Amniotic stem cell (primary cell): ENCODE measurements around the gene SCD5.

Experiments used
- DNase-seq: peaks from one replicate; lab custom pipeline; 2025; lab: John Stamatoyannopoulos, UW

The SCD5 gene

DNA sequence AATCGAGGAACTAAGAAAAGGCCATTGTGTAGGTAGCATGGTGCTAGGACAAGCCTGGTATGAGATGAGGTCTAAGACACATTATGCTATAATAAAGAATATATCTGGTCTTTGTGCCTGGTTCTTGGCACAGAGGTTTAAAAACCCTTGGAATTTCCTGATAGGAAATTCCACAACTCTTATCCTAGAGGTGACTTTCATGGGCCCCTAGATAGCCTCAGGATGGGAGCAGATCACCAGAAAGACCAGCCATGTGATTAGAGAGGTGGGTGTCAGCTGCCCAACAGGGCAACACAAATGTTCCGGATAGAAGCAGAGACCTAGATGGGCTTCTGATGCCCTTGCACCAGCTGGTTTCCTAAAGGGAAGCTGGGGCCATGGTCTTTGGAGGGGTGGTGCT is 107.2 kb downstream of the SCD5 start:
- DNase-seq = no peak

DNA sequence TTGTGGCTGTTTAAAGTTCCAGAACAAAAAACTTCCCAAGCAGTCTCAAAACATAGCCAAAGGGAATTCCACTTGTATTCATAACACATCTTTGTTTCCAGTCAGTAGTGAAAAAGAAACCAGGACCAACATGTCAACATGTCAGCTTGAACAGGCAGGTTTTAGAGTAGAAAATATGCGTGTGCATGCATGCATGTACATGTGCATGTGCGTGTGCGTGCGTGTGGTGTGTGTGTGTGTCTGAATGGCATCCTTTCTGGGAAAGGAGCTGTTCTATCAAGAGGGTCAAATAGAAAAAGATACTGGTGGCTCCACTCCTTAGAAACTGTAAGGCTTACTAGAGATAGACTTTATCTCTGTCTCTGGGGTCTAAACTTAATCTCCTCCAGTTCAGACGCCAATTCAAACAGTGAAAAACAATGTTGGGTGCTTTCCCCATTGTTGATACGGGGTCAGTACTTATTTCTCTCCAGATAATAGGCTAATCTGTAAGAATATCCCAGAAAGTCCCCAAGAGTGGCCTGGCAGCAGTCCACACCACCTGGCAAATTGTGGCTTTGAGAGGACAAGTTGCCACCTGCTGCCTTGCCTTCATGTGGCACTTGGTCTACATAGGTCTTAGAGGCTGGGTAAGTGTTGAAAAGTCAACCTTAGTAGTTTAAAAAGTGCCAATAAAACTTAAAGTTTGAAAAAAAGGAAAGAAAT is 110.4 kb downstream of the SCD5 start:
- DNase-seq = no peak

DNA sequence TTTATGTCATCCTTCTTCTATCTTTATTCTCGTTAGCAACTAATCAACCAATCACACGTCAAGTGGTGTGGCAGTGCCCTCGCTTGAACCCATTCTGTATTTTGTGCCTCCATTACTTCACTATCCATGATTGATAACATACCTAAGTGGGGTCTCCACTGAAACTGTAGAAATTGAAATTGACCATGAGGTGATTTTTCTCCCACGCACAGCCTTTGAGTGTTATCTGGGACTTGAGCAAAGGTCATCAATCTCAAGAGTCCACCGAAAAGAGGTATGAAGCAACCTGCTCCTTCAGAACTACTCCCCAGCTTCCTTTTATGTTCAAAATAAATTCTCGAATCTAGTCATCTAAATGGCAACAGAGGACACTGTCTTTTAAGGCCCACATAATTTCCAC is 111.1 kb downstream of the SCD5 start:
- DNase-seq = no peak

DNA sequence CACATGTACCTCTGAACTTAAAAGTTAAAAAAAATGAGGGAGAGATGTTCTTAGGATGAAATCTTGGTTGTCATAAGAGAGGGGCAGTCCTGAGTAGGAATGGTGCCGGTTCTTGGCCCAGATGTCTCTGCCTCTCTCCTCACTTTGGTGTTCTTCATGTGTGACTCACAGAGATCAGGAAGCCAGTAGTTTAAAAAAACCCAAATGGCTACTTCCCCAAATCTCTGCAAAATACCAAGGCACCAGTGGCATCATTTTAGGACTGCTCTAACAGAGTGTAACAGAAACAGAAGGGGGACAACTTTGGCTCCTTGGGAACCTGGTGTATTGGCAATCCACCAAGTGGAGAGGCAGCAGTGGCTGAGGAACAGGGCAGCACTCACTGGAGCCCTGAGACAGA is 116.8 kb downstream of the SCD5 start:
- no peak for DNase-seq

DNA sequence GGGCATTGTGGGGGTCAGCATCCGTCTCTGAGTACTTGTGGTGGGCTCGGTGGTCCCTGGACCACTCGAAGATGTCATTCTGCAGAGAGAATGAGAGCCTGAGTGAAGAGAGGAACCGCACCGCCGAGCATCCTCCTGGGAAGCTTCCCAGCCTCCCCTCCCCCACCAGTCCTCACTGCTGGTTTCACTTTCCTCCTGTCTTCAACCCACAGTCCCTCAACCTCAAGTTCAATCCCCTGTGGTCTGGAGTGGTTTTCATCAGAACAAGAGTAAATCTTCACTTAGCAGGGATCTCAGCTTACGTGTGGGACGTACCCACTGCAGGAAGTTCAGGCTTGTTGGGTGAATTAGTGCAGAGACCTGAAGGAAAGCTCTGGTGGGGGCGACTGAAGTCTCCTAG is 117.8 kb downstream of the SCD5 start:
- no peak for DNase-seq

DNA sequence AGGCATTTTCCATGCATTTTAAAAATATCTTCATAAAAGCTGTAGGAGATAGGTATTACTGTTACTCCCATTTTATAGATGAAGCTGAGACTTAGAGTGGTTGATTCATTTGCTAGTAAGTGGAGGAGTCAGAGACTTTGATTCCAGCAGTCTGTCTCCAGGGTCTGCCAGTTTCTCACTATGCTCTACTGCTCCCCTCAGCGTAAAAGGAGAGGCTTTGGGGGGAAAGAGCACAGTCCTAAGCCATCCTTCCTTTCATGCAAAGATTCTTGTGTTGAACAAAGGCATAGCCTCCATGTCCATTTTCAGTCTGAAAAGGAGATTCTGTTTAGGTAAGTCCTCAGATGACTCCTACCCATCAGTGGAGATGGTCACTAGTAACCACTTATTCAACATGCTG is 119.1 kb downstream of the SCD5 start:
- DNase-seq = no peak

DNA sequence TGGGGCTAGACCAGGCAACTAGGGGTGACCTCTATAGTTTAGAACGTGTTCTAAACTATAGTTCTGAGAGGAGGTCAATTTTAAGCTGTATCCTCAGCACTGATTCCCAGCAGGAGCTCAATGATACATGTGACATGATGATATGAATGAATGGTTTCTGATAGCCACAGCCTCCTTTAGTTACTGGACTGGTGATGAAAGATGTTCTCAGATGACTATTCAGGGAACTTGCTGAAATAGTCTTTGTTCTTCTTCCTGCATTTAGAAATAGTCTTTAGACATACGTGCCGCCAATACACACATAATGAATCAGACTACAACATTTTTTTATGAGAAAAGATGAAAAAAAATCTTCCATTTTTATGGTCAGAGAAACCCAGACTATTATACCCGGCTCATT is 120.5 kb downstream of the SCD5 start:
- no peak for DNase-seq

DNA sequence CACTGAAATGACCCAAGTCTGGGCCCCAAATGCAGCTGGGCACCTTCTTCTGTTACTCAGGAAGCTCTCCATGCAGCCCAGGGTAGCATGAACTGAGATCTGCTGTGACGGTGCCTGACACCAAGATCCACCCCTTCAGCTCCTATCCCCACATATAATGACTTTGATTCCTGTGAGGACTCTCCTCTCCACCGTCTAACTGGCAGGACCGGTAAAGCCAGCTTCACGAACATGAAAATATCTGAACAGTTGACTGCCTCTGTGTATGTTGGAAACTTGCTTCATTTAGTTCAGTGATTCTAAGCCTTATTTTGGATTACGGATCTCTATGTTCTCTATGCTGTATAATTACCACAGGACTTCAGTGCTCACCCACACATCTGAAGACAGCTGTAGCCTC is 121.3 kb downstream of the SCD5 start:
- DNase-seq = no peak

DNA sequence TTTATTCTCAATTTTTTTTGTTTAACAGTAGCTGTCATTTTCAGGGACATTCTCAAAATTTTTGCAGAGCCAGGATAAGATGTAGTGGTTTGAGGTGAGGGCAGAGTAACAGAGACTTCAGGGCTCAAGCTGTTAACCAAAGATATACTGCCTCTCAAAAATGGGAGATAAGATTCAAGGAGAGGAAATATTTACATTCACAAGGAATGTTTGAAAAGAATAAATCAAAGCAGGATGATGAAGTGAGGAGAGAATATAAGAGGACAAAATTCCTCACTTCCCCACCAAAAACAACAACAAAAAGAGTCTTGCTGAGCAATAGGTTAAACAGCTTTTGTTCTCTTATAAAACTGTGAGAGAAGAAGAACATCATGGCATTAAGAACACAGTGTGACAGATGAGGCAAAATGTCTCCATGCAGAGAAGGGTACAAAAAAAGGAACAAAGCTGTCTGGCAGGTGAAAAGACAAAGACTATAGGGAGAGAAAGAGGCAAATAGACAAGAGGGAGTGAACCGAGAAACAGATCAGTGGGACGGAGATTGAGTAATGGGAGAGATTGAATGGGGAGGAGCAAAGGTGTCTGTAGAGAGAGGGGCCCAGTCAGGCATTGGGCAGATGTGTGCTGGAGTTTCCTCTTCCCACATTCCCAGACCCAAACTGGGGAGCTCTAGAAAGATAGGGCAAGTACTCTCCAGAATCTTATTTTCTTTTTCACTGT is 130.7 kb downstream of the SCD5 start:
- no peak for DNase-seq

DNA sequence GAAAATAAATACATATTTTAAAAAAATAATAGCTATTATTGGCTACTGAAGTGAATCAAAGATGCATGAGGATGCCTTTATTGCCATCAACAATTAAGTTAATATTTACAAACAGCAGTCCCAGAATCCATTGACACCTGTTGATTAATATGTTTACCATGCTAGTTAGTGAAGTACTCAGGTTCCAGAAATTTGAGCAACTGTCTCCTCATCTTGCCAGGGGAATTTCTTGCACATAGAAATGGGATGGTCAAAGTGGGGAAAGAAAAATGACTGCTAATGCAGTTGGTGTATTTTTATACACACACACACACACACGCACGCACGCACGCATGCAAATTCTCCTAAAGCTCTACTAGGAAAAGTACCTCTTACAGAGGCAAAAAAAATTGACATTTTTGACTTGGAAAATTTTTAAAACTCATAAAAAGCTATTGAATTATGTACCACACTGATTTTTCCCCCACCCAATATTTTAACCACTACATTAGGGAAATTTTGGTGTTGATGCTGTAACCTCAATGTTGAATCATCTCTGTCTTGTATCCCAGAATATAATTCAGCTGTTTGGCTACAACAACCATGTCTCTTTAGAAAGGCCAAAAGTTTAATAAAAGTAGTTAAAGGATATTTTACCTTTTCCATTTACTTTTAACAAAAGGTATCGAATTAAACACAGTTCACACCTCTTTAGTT is 131.5 kb downstream of the SCD5 start:
- no peak for DNase-seq

DNA sequence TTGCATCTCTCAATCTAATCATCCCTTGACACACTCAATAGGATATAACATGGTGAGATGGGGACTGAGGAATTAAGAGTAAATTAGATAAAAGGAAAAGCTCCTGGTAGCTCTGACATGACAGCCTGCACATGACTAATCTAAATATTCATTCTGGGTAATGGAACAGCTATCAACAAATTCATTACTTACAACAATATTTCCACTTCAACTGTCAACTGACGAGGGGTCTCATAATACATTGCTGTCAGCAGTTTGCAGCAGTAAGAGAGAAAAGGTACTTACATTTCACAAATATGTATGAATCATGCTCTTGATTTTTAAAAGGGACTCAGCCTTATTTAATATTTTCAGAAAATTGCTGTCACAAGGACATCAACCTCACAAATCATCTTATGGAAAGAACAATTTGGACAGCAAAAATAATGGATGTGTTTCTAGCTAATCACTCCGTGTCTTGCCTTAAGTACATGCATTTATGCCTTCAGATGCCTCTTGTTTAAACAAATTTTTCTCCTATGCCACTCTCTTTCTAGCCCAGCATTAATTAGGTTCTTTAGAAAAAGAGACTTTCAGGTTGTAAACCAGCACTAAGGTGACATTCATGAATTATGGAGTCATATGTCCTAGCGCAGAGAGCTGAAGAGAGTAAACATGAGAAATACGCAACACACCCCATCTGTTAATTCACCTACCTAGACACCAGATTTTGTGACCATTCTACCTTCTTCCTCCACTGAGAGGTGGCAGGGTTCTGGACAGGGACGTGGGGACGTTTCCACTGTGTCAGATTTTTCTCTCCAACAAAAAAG is 137.2 kb downstream of the SCD5 start:
- no peak for DNase-seq

DNA sequence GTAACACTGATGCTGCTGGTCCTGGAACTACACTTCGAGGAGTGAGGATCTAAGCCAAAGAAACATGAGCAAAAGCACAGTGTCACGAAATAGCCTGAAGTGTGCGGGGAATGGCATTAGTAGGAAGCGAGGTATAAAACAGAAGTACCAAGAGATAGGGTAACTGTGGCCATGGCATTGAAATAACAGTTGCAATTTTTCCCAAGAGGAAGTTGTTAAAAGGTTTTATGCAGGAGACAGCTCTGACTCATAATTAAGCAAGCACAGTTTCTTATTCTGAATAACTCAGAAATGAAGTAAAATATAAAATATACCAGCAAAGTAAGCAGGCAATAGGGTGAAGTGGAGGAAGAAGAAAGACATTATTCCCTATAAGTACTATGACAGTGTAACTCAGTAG is 146.5 kb downstream of the SCD5 start:
- DNase-seq = peak; percentile 14

DNA sequence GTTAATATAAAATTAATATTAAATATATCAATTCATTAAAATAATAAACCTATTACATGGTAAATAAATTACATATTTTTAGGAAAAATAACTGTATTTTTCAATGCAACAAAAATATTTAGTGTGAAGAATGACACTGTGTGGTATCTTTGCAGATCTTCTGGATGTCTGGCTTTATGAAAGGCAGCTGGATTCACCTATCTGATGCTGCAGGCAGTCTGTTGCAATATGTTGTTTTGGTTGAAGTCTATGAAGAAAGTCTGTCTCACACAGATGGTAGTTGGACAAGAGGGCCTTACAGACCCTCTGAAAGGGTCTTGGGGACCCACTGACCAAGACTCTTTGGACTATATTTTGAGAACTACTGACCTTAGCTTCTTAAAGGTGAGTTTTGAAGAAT is 147.7 kb downstream of the SCD5 start:
- no peak for DNase-seq

DNA sequence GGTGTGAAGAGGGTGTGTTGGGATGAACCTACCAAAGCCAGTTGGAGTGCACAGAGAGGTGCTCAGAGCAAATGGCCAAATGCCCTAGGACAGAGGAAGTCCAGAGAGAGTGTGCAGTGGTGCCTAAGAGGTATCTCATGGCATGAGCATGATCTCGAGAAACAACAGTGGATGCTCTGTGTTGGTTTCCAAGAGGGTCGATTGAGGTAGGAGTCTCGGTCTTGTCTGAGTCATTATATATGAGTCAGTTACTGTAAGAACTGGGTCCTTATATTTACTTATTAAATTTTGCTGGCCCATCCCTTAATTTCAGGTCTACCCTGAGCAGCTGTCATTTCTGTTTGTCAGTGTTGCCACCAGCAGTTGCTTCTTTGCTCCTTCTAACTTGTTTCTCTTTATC is 150.2 kb downstream of the SCD5 start:
- DNase-seq = no peak

DNA sequence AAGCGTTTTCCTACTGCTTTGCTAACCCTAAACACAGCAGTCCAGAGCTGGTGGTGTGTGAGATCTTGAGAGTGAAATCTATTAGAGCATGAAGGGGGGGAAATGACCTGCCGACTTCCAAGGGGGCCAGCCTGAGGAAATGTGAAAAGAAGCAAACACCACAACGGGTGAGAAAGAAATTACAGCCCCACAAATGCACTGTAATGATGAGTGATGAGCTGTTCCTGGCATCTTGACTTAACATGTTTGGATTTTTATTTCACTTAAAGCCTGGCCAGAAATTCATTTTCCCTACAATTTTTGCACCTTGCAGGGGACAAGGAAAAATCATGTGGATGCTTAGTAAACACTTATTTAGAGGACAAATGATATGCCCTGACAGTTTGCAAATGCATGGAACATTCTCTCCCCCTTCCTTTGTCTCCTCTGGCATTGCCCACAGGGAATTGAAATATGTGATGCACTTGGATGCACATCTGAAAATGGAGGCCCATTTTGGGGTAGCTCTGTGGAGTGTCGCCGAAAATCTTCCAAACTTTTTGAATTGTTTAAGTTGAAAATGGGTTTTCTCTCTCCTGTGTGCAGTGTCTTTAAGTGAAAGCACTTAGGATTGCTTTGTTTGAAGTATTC is 152.5 kb downstream of the SCD5 start:
- no peak for DNase-seq

DNA sequence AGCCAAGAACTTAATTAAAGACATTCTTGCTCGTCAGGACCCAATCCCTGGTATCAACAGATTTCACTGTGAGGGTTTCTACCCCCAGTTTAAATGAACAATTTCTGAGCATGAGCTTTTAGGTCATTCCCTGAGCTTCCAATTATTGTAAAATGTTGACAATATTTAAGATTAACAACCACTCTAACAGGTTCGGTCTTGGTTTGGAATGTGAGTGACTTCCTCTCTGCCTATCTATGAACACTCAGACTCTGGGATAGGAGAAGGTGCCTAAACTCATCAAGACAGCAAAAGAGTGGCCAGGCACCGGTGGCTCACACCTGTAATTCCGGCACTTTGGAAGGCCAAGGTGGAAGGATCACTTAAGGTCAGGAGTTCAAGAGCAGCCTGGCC is 153.9 kb downstream of the SCD5 start:
- DNase-seq = no peak

DNA sequence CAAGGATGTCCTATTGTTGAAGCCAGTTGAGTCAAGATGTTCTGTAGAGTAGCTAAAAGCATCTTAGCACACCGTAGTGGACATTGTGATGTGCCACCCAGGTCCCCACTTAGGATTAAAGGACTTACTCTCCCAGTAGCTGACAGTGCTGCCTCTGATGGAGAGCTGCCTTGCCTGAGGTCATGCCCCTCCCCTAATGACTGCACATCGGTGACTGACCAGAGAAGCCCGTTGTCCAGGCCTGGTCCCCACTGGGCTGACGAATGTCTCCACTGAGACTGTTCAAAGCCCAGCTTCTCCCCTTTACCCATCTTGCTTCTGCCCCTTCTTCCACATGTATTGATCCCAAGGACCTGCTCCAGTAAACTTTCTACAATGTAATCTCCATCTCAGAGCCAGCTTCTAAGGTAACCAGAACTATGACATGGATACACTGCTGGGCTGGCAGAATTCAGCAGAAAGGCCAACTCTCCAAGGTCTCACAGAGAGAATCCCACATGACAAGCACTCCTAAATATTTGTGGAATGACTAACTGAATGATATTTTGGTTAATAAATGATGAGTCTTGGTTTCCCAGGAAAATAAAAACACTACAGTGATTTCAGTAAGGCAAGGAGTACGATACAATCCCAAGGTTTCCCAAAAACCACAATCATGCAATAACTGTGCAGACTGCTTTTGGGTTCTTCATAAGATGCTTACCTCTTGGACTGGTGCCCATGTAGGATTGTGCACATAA is 154.4 kb downstream of the SCD5 start:
- no peak for DNase-seq

DNA sequence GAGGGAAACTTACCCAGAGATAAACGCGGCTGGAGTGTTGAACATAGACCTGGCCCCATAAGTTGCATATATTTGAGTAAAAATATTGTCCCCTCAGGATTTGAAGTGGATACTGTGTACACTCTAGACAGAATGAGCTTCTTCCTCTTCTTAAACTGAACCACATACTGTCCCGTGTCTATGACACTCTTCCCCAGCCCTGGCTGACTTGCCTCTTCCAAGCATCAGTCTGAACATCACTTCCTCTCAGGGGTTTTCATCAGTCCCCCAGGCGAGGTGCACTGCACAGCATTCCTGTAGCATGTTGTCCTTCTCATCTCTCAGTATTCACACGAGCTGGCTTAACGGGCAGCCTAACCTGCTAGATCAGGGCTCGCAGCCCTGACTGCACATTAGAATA is 156.3 kb downstream of the SCD5 start:
- no peak for DNase-seq

DNA sequence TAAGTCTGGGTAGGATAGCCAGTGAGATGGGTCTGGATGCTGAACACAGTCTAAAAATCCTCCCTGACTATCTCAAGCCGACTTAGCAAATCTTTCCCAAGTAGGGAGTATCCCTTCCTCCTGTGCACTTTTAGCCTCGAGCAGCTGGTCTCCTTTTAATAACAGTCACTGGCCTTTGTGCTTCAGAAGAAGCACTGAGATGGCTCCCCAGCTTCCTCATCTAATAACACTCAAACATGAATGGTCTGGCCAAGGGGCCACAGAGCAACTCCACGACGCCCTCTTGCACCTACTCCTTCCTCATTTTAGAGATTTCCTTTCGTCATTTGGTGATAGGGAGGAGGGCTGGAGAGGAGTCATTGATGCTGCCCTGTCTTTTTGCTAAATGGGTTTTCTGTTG is 158.1 kb downstream of the SCD5 start:
- no peak for DNase-seq

DNA sequence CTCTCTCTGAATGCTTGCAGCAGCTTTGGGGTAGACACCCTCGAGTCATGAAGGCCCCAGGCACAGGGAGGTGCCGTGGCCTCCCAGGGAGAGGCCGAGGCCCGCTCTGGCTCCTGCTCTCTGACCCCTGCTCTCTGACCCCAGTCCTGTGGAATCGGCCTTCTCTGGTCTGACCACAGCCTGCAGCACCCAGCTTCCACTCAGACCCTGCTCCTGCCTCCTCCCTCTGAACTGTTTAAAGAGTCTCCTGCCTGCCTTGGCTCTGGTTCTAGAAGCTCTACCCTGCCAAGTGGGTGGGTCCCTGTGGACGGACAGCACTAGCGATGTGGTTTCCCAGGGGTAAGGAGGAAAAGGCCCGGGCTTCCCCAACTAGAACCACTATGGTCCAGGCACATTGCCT is 158.6 kb downstream of the SCD5 start:
- no peak for DNase-seq

DNA sequence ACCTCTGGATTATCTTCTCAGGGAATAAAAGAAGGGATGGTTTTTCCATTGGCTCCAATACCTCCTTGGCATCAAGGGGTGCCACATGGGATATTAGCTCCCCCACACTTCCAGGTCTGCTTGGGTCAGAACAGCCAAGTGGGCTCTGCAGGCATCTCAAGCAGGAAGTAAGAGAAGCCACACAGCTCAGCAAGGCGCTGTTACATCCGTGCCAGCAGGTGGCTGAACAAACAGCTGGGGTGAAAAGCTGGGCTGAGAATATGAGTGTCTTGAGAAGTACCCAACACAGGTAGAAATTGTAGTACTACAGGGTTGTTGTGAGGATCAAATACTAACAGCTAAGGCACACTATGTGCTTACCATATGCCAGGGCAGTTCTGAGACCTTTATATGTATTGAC is 160.1 kb downstream of the SCD5 start:
- DNase-seq = no peak
